Panc1 (cell line): ENCODE results near the gene TMCC1. TPM values are rescaled to one million over a fixed set of nuclear protein-coding genes. Genes with fewer than 3 reads are reported as not detected.

Experiments
- ATAC-seq: fragments of 200-7000 bp; cut with Tn5 transposase; 2 replicates; pipeline ENCODE4 v1.9.1; 2020; ENCODE audit warnings: mild to moderate bottlenecking, moderate library complexity
- BruUV-seq: library from RNA; stranded (reverse); fragments of 400-500 nt; replicated peaks from 2 replicates; lab custom pipeline; 2021; lab: Mats Ljungman, UMichigan
- CTCF ChIA-PET: fragments of 300-600 bp; sonication (Branson Sonifier 250); formaldehyde crosslinking; loops from one replicate; lab custom pipeline; 2022; ENCODE audit warnings: antibody characterized with exemption; lab: Charles Lee
- POLR2A ChIA-PET: fragments of 300-600 bp; sonication (Branson Sonifier 250); formaldehyde crosslinking; loops from one replicate; lab custom pipeline; 2022; ENCODE audit warnings: antibody characterized with exemption; lab: Charles Lee
- DNase-seq: peaks from one replicate; pipeline ENCODE4 v3.0.0-alpha.2; 2010; ENCODE audit warnings: low read depth, low spot score
- H3K27ac ChIP-seq: 2 replicates; pipeline ENCODE4 v1.5.1; 2011; ENCODE audit warnings: mild to moderate bottlenecking, low read length, inconsistent platforms
- H3K27me3 ChIP-seq: fragments of 200-500 bp; sonication (Bioruptor generic); 2 replicates; pipeline ENCODE4 v1.6.0; 2014; ENCODE audit warnings: low read length, inconsistent platforms; ENCODE audit not compliant: control insufficient read depth, insufficient read depth
- H3K36me3 ChIP-seq: fragments of 200-500 bp; sonication (Bioruptor generic); 2 replicates; pipeline ENCODE4 v1.5.1; 2014; ENCODE audit warnings: inconsistent platforms, mild to moderate bottlenecking, low read length, moderate library complexity; ENCODE audit not compliant: control insufficient read depth, insufficient read depth
- H3K4me1 ChIP-seq: 2 replicates; pipeline ENCODE4 v1.5.1; 2011; ENCODE audit warnings: inconsistent platforms, mild to moderate bottlenecking, low read length, moderate library complexity; ENCODE audit not compliant: control insufficient read depth, insufficient read depth
- H3K4me3 ChIP-seq, 2 experiments: 2 replicates each; pipeline ENCODE4 v1.5.1; 2011 to 2012; ENCODE audit warnings: low read depth in 2 of 2, low read length in 2 of 2, mild to moderate bottlenecking in 2 of 2, inconsistent platforms in 1 of 2, moderate library complexity in 1 of 2
- H3K9me3 ChIP-seq: fragments of 200-500 bp; sonication (Bioruptor generic); 2 replicates; pipeline ENCODE4 v1.5.1; 2014; ENCODE audit warnings: low read depth, mild to moderate bottlenecking, inconsistent platforms, low read length, moderate library complexity; ENCODE audit not compliant: control insufficient read depth, insufficient read depth
- POLR2AphosphoS5 ChIP-seq: IDR thresholded peaks from 2 replicates; pipeline ENCODE4 v1.6.1; 2012; ENCODE audit warnings: mild to moderate bottlenecking, low read depth, low read length, moderate library complexity
- SIN3A ChIP-seq: IDR thresholded peaks from 2 replicates; pipeline ENCODE4 v1.6.1; 2012; ENCODE audit warnings: low read depth, mild to moderate bottlenecking, low read length, moderate library complexity, borderline replicate concordance; ENCODE audit not compliant: insufficient read depth
- TCF7L2 ChIP-seq: IDR thresholded peaks from 2 replicates; pipeline ENCODE4 v1.6.1; 2011; ENCODE audit warnings: mild to moderate bottlenecking, low read depth, low read length, inconsistent platforms
- in situ Hi-C: cut with HindIII; loops from 2 replicates; pipeline ENCODE4 v1.10.0; 2016; ENCODE audit warnings: low sequenced_read_pairs, low pct_unique_long_range_greater_than_20kb
- intact Hi-C: fragments of 100-400 bp; cut with micrococcal nuclease; formaldehyde crosslinking; loops from one replicate; pipeline ENCODE4 v1.10.0; 2022; ENCODE audit not compliant: unreplicated experiment
- total RNA-seq: library from RNA; stranded (reverse); gene quantifications from one replicate; pipeline ENCODE4 v1.2.1, GENCODE V29; 2021; ENCODE audit not compliant: unreplicated experiment
- TF ChIP-seq, protein P1 (sequence below): fragments of 450-650 bp; IDR thresholded peaks from 2 replicates; pipeline ENCODE4 v1.5.1; 2017; ENCODE audit warnings: mild to moderate bottlenecking
- TF ChIP-seq, protein P2 (sequence below), 2 experiments: IDR thresholded peaks; 2 replicates each; pipeline ENCODE4 v1.6.1; 2011 to 2012; ENCODE audit warnings: low read depth in 2 of 2, control low read depth in 1 of 2, low read length in 1 of 2, mild to moderate bottlenecking in 1 of 2, moderate library complexity in 1 of 2; ENCODE audit not compliant: insufficient read depth in 1 of 2

Gene TMCC1
- total RNA-seq, 1 experiment from 2014 or later, result 33.2 TPM

DNA sequence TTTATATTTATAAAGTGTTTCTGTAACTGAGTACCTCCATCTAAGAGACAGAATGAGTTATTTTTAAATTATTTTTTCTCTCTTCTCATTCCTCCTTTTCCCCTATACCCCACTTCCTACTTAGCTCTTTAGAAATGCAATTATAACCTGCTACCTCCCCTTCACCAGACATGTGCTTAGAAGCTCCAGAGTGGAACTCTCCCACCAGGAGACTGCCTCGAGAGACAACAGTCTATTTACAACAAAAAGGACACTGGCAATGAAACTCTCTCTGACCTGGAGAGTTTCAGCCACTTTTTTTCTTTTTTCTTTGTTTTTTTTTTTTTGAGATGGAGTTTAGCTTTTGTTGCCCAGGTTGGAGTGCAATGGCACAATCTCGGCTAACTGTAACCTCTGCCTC lies 177.7 kb downstream of the TMCC1 start:
- H3K9me3 ChIP-seq, result no peaks in the 10 kb centered on the region
- intact Hi-C loops (no loop called here), in situ Hi-C loops (no loop called here)
- no peak for TF ChIP-seq POLR2AphosphoS5
- TF ChIP-seq TCF7L2, result no peak
- TF ChIP-seq, protein P1, sequence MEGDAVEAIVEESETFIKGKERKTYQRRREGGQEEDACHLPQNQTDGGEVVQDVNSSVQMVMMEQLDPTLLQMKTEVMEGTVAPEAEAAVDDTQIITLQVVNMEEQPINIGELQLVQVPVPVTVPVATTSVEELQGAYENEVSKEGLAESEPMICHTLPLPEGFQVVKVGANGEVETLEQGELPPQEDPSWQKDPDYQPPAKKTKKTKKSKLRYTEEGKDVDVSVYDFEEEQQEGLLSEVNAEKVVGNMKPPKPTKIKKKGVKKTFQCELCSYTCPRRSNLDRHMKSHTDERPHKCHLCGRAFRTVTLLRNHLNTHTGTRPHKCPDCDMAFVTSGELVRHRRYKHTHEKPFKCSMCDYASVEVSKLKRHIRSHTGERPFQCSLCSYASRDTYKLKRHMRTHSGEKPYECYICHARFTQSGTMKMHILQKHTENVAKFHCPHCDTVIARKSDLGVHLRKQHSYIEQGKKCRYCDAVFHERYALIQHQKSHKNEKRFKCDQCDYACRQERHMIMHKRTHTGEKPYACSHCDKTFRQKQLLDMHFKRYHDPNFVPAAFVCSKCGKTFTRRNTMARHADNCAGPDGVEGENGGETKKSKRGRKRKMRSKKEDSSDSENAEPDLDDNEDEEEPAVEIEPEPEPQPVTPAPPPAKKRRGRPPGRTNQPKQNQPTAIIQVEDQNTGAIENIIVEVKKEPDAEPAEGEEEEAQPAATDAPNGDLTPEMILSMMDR, result no peak
- TF ChIP-seq SIN3A, result no peak
- TF ChIP-seq, protein P2, sequence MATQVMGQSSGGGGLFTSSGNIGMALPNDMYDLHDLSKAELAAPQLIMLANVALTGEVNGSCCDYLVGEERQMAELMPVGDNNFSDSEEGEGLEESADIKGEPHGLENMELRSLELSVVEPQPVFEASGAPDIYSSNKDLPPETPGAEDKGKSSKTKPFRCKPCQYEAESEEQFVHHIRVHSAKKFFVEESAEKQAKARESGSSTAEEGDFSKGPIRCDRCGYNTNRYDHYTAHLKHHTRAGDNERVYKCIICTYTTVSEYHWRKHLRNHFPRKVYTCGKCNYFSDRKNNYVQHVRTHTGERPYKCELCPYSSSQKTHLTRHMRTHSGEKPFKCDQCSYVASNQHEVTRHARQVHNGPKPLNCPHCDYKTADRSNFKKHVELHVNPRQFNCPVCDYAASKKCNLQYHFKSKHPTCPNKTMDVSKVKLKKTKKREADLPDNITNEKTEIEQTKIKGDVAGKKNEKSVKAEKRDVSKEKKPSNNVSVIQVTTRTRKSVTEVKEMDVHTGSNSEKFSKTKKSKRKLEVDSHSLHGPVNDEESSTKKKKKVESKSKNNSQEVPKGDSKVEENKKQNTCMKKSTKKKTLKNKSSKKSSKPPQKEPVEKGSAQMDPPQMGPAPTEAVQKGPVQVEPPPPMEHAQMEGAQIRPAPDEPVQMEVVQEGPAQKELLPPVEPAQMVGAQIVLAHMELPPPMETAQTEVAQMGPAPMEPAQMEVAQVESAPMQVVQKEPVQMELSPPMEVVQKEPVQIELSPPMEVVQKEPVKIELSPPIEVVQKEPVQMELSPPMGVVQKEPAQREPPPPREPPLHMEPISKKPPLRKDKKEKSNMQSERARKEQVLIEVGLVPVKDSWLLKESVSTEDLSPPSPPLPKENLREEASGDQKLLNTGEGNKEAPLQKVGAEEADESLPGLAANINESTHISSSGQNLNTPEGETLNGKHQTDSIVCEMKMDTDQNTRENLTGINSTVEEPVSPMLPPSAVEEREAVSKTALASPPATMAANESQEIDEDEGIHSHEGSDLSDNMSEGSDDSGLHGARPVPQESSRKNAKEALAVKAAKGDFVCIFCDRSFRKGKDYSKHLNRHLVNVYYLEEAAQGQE (IDR thresholded peaks at IDR 0.05; ENCODE audit: insufficient read depth in 1 of 2, low read depth in 2 of 2, low read length in 1 of 2), result no peak
- H3K4me1 ChIP-seq, result no peaks in the 10 kb centered on the region; the same call in none of the 2 replicates
- POLR2A ChIA-PET, result interaction anchor here (0.5 kb wide), 1 partner anchor 70 kb away, joined by 3 read pairs; no protein-coding TSS in a partner anchor
- no peak overlapping the region for H3K27ac ChIP-seq
- H3K36me3 ChIP-seq, result no peaks in the 10 kb centered on the region
- CTCF ChIA-PET, result no interaction called here
- no peak for DNase-seq
- H3K4me3 ChIP-seq, result no peak overlapping the region
- no peak for ATAC-seq
- H3K27me3 ChIP-seq, result no peaks in the 10 kb centered on the region
- no TSS peak for BruUV-seq

DNA sequence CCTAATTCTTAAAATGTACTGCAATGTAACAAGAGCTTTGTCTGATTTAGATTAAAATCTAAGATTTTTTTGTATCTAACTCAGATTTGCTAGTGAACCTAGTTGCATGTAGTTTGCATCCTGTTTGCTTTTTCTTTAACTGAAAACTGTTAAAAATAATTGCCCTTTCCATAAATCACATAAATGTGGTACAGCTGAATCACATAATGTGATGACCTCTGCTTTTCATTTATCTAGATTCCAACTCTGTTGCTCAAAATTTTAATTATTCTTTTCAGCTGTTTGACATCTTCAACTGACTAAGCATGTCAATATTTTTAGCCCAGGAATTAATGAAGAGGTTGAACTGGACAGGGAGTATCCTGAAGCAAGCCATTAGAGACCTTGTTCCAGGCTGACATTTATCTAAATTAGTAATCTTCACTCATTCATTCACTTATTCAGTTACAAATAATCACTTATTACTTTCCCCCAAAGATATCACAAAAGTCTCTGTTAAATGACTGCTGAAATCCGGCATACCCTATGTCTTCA lies 185.1 kb downstream of the TMCC1 start:
- Histone ChIP-seq H3K36me3 (no peaks in the 10 kb centered on the region), H3K27ac (no peak overlapping the region), H3K4me3 (no peak overlapping the region), H3K4me1 (no peaks in the 10 kb centered on the region; the same call in 1 of the 2 replicates), H3K9me3 (no peaks in the 10 kb centered on the region), H3K27me3 (no peaks in the 10 kb centered on the region)
- DNase-seq (no peak), ATAC-seq (no peak)
- in situ Hi-C loops, result no loop called here
- TF ChIP-seq TCF7L2, result no peak
- TF ChIP-seq POLR2AphosphoS5, result no peak
- TF ChIP-seq, protein P2 (IDR thresholded peaks at IDR 0.05; ENCODE audit: insufficient read depth in 1 of 2, low read depth in 2 of 2, low read length in 1 of 2), result no peak
- TF ChIP-seq SIN3A, result no peak
- TF ChIP-seq, protein P1, result no peak
- BruUV-seq, result TSS peak; percentile 43
- intact Hi-C loops, result no loop called here
- POLR2A ChIA-PET, result no interaction called here
- CTCF ChIA-PET, result no interaction called here
